ENCODE results near the gene P2RX3. TPM values are rescaled to one million over a fixed set of nuclear protein-coding genes. Genes with fewer than 3 reads are reported as not detected.

P2RX3 gene
- total RNA-seq, 1 donor from 2014 or later: not detected

DNA sequence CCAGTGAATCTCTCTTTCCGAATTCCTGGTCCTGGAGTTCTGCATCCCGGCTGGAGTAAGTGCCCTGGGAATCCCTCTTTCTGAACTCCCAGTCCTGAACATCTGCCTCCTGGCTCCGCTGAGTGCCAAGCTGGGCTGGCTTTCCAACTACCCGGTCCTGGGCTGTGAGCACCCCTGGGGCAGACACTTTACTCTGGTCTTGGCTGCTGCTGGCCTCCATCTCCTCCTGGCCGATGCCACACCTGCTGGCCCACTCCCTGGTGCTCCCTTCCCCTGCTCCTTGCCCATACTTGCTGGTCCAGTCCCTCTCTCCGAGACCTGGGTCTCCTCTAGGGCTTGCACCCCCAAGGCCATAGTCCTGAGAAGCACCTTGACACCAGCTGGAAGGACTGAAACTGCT, 28.1 kb upstream of the P2RX3 start:
- no peak for DNase-seq (ENCODE audit: extremely low spot score, unreplicated experiment)
- Mint-ChIP-seq H3K4me3 (ENCODE audit: unreplicated experiment) (no peak overlapping the region), H3K27ac (ENCODE audit: unreplicated experiment) (no peak overlapping the region), H3K36me3 (ENCODE audit: unreplicated experiment) (peaks cover 35% of the 10 kb centered on the region), H3K27me3 (ENCODE audit: unreplicated experiment) (no peaks in the 10 kb centered on the region), H3K9me3 (ENCODE audit: unreplicated experiment) (no peaks in the 10 kb centered on the region), H3K4me1 (ENCODE audit: unreplicated experiment) (peaks cover 56% of the 10 kb centered on the region)
- TF ChIP-seq, protein P1, sequence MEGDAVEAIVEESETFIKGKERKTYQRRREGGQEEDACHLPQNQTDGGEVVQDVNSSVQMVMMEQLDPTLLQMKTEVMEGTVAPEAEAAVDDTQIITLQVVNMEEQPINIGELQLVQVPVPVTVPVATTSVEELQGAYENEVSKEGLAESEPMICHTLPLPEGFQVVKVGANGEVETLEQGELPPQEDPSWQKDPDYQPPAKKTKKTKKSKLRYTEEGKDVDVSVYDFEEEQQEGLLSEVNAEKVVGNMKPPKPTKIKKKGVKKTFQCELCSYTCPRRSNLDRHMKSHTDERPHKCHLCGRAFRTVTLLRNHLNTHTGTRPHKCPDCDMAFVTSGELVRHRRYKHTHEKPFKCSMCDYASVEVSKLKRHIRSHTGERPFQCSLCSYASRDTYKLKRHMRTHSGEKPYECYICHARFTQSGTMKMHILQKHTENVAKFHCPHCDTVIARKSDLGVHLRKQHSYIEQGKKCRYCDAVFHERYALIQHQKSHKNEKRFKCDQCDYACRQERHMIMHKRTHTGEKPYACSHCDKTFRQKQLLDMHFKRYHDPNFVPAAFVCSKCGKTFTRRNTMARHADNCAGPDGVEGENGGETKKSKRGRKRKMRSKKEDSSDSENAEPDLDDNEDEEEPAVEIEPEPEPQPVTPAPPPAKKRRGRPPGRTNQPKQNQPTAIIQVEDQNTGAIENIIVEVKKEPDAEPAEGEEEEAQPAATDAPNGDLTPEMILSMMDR (IDR thresholded peaks at IDR 0.05): no peak

DNA sequence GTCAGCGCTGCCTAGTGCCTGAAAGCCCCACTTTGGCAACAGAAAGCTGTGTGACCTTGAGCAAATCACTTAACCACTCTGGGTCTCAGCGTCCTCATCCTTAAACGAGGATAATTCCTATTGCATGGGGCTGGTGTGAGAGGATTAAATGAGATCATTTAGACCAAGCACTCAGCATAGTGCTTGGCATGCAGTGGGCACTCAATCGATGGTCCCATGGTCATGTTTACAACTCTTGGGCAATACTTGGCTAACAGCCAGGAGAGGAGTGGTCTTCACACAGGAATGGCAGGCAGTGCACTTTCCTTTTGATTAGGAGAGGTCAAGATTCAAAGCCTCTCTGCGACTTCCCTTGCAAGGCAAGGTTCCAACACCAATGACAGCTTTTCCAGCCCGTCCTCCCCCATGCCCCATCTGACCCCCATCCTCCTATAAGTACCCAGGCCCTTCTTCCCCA, 27.5 kb upstream of the P2RX3 start:
- TF ChIP-seq, protein P1 (IDR thresholded peaks at IDR 0.05): no peak
- peak overlapping the region; percentile 81 for H3K27ac Mint-ChIP-seq (ENCODE audit: unreplicated experiment)
- peaks cover 35% of the 10 kb centered on the region for H3K36me3 Mint-ChIP-seq (ENCODE audit: unreplicated experiment)
- peak overlapping the region; percentile 65 for H3K4me3 Mint-ChIP-seq (ENCODE audit: unreplicated experiment)
- no peaks in the 10 kb centered on the region for H3K27me3 Mint-ChIP-seq (ENCODE audit: unreplicated experiment)
- H3K4me1 Mint-ChIP-seq (ENCODE audit: unreplicated experiment): peaks cover 56% of the 10 kb centered on the region
- no peak for DNase-seq (ENCODE audit: extremely low spot score, unreplicated experiment)
- no peaks in the 10 kb centered on the region for H3K9me3 Mint-ChIP-seq (ENCODE audit: unreplicated experiment)

DNA sequence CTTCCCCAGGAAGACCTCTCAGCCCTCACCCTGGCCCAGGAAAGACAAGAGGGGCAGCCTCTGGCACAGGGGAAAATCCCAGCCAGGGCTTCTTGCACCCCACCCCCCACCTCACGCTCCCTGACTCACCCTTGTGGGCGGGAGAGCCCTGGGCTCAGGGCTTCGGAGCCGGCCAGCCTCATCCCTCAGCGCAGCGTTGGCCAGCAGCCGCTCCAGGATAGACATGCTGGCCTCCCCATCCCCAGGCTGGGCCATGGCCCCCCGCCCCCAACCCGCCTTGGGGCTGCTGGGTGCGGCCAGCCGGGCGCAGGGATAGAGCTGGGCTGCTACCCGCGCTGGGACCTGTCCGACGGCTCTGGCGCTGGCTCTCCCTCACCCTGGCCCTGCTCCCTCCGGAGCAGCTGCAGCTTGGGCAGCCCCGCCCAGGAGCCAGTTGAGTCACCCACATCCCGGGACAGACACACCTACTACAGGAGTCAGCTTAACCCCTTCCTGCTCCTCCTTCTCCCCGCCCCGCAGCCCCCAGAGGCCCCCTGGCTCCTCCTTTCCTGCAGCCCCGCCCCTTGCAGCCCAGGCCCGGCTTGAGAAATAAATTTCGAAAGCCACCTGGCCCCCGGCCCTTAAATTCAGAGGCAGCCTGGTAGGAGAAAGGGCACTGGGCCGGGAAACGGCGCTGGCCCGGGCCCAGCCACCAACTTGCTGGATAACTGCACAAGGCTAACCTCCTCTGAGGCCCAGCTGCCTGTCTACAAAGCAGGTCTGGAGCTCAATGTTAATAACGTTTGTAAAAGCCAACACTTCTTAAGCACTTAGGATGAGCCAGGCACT, 26.8 kb upstream of the P2RX3 start:
- peak; percentile 94 for DNase-seq (ENCODE audit: extremely low spot score, unreplicated experiment)
- no peaks in the 10 kb centered on the region for H3K9me3 Mint-ChIP-seq (ENCODE audit: unreplicated experiment)
- H3K4me1 Mint-ChIP-seq (ENCODE audit: unreplicated experiment): peaks cover 54% of the 10 kb centered on the region
- peaks cover 35% of the 10 kb centered on the region for H3K36me3 Mint-ChIP-seq (ENCODE audit: unreplicated experiment)
- peak overlapping the region; percentile 65 for H3K4me3 Mint-ChIP-seq (ENCODE audit: unreplicated experiment)
- H3K27me3 Mint-ChIP-seq (ENCODE audit: unreplicated experiment): no peaks in the 10 kb centered on the region
- TF ChIP-seq, protein P1 (IDR thresholded peaks at IDR 0.05): no peak
- peak overlapping the region; percentile 81 for H3K27ac Mint-ChIP-seq (ENCODE audit: unreplicated experiment)

DNA sequence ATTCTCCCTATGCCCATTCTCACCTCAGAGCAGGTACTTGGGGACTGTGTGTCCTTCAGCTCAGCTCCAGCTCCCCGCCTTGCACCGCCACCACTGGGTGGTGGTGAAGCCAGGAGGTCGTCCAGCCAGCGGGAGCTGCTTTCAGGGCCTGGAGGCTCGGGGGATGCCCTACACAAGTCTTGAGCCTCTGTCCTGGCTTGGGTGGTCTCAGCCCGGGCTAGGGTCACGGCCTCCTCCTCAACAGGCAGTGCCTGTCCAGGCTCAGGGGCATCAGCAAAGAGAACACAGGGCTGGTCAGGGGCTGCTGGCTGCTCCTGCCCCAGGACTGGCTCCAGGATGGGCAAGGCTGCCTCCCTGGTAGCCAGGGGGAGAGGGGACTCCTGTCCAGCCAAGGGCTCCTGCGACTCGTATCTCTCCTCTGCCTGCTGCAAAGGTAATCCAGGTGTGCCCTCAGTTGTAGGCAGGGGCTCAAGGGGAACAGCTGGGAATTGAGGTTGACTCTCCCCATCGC, 25.6 kb upstream of the P2RX3 start:
- TF ChIP-seq, protein P1 (IDR thresholded peaks at IDR 0.05): no peak
- H3K4me1 Mint-ChIP-seq (ENCODE audit: unreplicated experiment): peaks cover 43% of the 10 kb centered on the region
- peak overlapping the region; percentile 81 for H3K27ac Mint-ChIP-seq (ENCODE audit: unreplicated experiment)
- H3K36me3 Mint-ChIP-seq (ENCODE audit: unreplicated experiment): peaks cover 35% of the 10 kb centered on the region
- H3K9me3 Mint-ChIP-seq (ENCODE audit: unreplicated experiment): no peaks in the 10 kb centered on the region
- no peak overlapping the region for H3K4me3 Mint-ChIP-seq (ENCODE audit: unreplicated experiment)
- H3K27me3 Mint-ChIP-seq (ENCODE audit: unreplicated experiment): no peaks in the 10 kb centered on the region
- no peak for DNase-seq (ENCODE audit: extremely low spot score, unreplicated experiment)

DNA sequence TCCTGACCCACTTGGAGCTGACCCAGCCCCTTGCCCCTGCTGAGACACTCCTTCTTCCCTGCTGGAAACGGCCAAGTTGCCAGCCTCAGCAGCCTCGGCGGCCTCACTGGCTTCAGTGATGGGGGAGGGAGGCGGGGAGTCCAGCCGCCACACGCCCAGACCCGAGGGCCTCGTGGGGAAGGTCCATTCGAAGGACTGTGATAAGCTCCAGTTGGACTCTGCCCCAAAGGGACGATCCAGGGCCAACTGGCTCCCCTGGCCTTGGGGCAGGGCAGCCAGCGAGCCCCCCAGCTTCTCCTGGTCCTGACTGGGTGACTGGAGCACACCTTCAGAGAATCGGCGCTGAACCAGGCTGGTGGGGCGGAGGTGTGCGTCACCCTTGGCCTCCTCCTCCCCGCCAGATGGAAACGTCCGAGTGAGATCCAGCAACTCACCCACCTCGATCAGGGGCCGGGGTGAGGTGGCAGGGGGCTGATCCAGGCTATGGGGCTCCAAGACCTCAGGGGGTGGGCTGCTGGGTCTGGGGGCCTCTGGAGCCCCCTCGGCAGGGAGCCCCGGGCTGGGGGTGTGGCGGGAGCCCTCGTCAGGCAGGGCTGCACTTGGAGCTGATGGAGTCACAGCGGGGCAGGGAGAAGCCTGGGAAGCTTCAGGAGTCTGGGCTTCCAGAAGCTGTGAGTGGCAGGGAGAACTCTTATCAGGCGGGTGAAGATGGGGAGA, 24.9 kb upstream of the P2RX3 start:
- DNase-seq (ENCODE audit: extremely low spot score, unreplicated experiment): no peak
- H3K4me1 Mint-ChIP-seq (ENCODE audit: unreplicated experiment): peaks cover 41% of the 10 kb centered on the region
- no peak overlapping the region for H3K27ac Mint-ChIP-seq (ENCODE audit: unreplicated experiment)
- TF ChIP-seq, protein P1 (IDR thresholded peaks at IDR 0.05): no peak
- no peak overlapping the region for H3K4me3 Mint-ChIP-seq (ENCODE audit: unreplicated experiment)
- H3K27me3 Mint-ChIP-seq (ENCODE audit: unreplicated experiment): no peaks in the 10 kb centered on the region
- H3K36me3 Mint-ChIP-seq (ENCODE audit: unreplicated experiment): peaks cover 34% of the 10 kb centered on the region
- no peaks in the 10 kb centered on the region for H3K9me3 Mint-ChIP-seq (ENCODE audit: unreplicated experiment)

Measured in osteocyte (in vitro differentiated cells).